Liver (tissue), 9 donors: ENCODE results near the gene DUSP8. TPM values are rescaled to one million over a fixed set of nuclear protein-coding genes. Genes with fewer than 3 reads are reported as not detected.

Source experiments
- DNase-seq: peaks from one replicate; pipeline ENCODE4 v3.0.0-alpha.2; 2017; ENCODE audit warnings: low spot score
- H3K27ac ChIP-seq, 2 donors: one replicate each; pipeline ENCODE4 v1.7.0; 2013; ENCODE audit warnings: inconsistent platforms in 2 of 2, low read length in 2 of 2, control low read depth in 1 of 2, low read depth in 1 of 2, mild to moderate bottlenecking in 1 of 2
- H3K27me3 ChIP-seq, 4 donors: one replicate each; pipeline versions ENCODE4 v1.6.1 to v1.7.0; 2013; ENCODE audit warnings: low read length in 3 of 4, inconsistent platforms in 1 of 4, mild to moderate bottlenecking in 1 of 4, moderate library complexity in 1 of 4; ENCODE audit not compliant: control insufficient read depth in 4 of 4, insufficient read depth in 4 of 4
- H3K36me3 ChIP-seq, 4 donors: one replicate each; pipeline versions ENCODE4 v1.6.1 to v1.7.0; 2013; ENCODE audit warnings: low read length in 3 of 4, mild to moderate bottlenecking in 3 of 4, low read depth in 1 of 4, moderate library complexity in 1 of 4; ENCODE audit not compliant: control insufficient read depth in 4 of 4, insufficient read depth in 3 of 4
- H3K4me1 ChIP-seq, 4 donors: one replicate each; pipeline versions ENCODE4 v1.6.1 to v1.7.0; 2013; ENCODE audit warnings: low read length in 3 of 4, mild to moderate bottlenecking in 3 of 4, moderate library complexity in 1 of 4; ENCODE audit not compliant: control insufficient read depth in 4 of 4, insufficient read depth in 4 of 4
- H3K4me3 ChIP-seq, 3 donors: one replicate each; pipeline versions ENCODE4 v1.6.1 to v1.7.0; 2013; ENCODE audit warnings: low read length in 3 of 3, control low read depth in 1 of 3, low read depth in 1 of 3, mild to moderate bottlenecking in 1 of 3
- H3K9ac ChIP-seq, 2 donors: one replicate each; pipeline ENCODE4 v1.7.0; 2013; ENCODE audit warnings: low read length in 2 of 2, mild to moderate bottlenecking in 2 of 2, moderate library complexity in 2 of 2, control low read depth in 1 of 2, low read depth in 1 of 2
- H3K9me3 ChIP-seq, 4 donors: one replicate each; pipeline versions ENCODE4 v1.6.1 to v1.7.0; 2013; ENCODE audit warnings: low read length in 3 of 4; ENCODE audit not compliant: control insufficient read depth in 4 of 4
- EGR1 ChIP-seq, 2 donors: IDR thresholded peaks; 2 replicates each; pipeline ENCODE4 v1.6.1; 2016 to 2018; ENCODE audit warnings: antibody characterized with exemption in 2 of 2, low read depth in 2 of 2
- FOXA2 ChIP-seq: IDR thresholded peaks from 2 replicates; pipeline ENCODE4 v1.6.1; 2016; ENCODE audit warnings: antibody characterized with exemption
- GABPA ChIP-seq, 2 donors: IDR thresholded peaks in 1 of 2; conservative IDR thresholded peaks in 1 of 2; 2 replicates each; pipeline ENCODE4 v1.6.1; 2016; ENCODE audit warnings: antibody characterized with exemption in 2 of 2, mild to moderate bottlenecking in 1 of 2, moderate library complexity in 1 of 2
- HNF4A ChIP-seq, 2 donors: conservative IDR thresholded peaks; 2 replicates each; pipeline ENCODE4 v1.6.1; 2016; ENCODE audit warnings: antibody characterized with exemption in 2 of 2, mild to moderate bottlenecking in 2 of 2
- JUND ChIP-seq, 2 donors: IDR thresholded peaks; 2 replicates each; pipeline ENCODE4 v1.6.1; 2016; ENCODE audit warnings: antibody characterized with exemption in 2 of 2
- NR2F2 ChIP-seq: IDR thresholded peaks from 2 replicates; pipeline ENCODE4 v1.6.1; 2016; ENCODE audit warnings: antibody characterized with exemption
- RAD21 ChIP-seq, 2 donors: IDR thresholded peaks; 2 replicates each; pipeline ENCODE4 v1.6.1; 2016; ENCODE audit warnings: antibody characterized with exemption in 2 of 2, mild to moderate bottlenecking in 2 of 2
- RXRA ChIP-seq, 2 donors: IDR thresholded peaks; 2 replicates each; pipeline ENCODE4 v1.6.1; 2017 to 2018; ENCODE audit warnings: antibody characterized with exemption in 2 of 2, mild to moderate bottlenecking in 1 of 2
- TAF1 ChIP-seq: conservative IDR thresholded peaks from 2 replicates; pipeline ENCODE4 v1.6.1; 2016; ENCODE audit warnings: antibody characterized with exemption, mild to moderate bottlenecking
- YY1 ChIP-seq: IDR thresholded peaks from 2 replicates; pipeline ENCODE4 v1.6.1; 2016; ENCODE audit warnings: antibody characterized with exemption, mild to moderate bottlenecking
- WGBS: extraction: QIAGEN DNeasy Blood & Tissue Kit; methylation state at CpG from one replicate; pipeline ENCODE4 v1.1.7; 2013; 5-methylcytosine and 5-hydroxymethylcytosine counted together
- polyA plus RNA-seq, 2 donors: library from polyadenylated mRNA; stranded (reverse) in 1 of 2; unstranded in 1 of 2; fragments of 200-250 nt in 1 of 2; fragments of >200 nt in 1 of 2; fragmentation: Nextera tagmentation in 1 of 2; extraction: Ambion mirVana in 1 of 2; gene quantifications; one replicate each; pipeline versions ENCODE4 v1.2.1 to v1.2.3, GENCODE V29; 2013 to 2015
- total RNA-seq, 2 donors: library from RNA; depleted of rRNA; stranded (reverse); fragments of >200 nt; gene quantifications; one replicate each; pipeline ENCODE4 v1.2.3, GENCODE V29; 2014
- TF ChIP-seq, protein P1 (sequence below): fragments of 150-350 bp; IDR thresholded peaks from 2 replicates; pipeline ENCODE4 v1.5.1; 2017; ENCODE audit warnings: improper control_type of control experiment, low read depth, low read length; ENCODE audit not compliant: missing input control
- TF ChIP-seq, protein P2 (sequence below): IDR thresholded peaks from 2 replicates; pipeline ENCODE4 v1.6.1; 2016; ENCODE audit warnings: antibody characterized with exemption, mild to moderate bottlenecking
- TF ChIP-seq, protein P3 (sequence below): IDR thresholded peaks from 2 replicates; pipeline ENCODE4 v1.6.1; 2016; ENCODE audit warnings: antibody characterized with exemption
- TF ChIP-seq, protein P4 (sequence below): IDR thresholded peaks from 2 replicates; pipeline ENCODE4 v1.6.1; 2016; ENCODE audit warnings: antibody characterized with exemption
- TF ChIP-seq, protein P5 (sequence below): IDR thresholded peaks from 2 replicates; pipeline ENCODE4 v1.6.1; 2016; ENCODE audit warnings: antibody characterized with exemption
- donor health status: healthy.
- donor health status: healthy.
- donor health status: healthy.
- donor health status: healthy.
- donor health status: healthy.

The DUSP8 gene
- total and polyA plus RNA-seq, 4 donors: 0.06 to 0.33 (median 0.21) TPM

DNA sequence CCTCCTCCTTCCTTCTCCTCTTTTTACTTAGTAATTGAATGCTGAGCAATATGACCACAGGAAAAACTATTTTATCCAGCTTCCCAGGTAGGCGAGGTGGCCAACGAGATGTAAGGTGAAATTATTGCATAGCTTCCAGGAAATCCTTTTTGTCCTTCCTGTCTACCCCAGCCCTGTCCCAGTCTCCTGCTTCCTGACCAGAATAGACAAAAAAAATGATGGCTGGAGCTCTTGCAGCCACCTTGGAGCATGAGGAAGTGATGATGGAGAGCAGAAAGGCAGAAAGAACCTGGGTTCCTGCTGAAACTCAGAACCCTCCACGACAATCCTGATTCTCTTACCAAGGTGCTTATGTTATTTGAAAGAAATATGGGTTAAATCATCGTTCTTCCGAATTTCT, 33.9 kb downstream of the DUSP8 start:
- WGBS: 86% methylated on average over 5 of the region's 5 CpGs
- TF ChIP-seq FOXA2 (no peak), RXRA (IDR thresholded peaks at IDR 0.05) (no peak), NR2F2 (no peak), HNF4A (conservative IDR thresholded peaks at IDR 0.05) (no peak), JUND (IDR thresholded peaks at IDR 0.05) (no peak), YY1 (no peak), EGR1 (IDR thresholded peaks at IDR 0.05; ENCODE audit: low read depth in 2 of 2) (no peak), GABPA (IDR thresholded peaks at IDR 0.05 in 1 of 2, conservative IDR thresholded peaks at IDR 0.05 in 1 of 2) (no peak), RAD21 (IDR thresholded peaks at IDR 0.05) (no peak), TAF1 (no peak)
- TF ChIP-seq, protein P1, sequence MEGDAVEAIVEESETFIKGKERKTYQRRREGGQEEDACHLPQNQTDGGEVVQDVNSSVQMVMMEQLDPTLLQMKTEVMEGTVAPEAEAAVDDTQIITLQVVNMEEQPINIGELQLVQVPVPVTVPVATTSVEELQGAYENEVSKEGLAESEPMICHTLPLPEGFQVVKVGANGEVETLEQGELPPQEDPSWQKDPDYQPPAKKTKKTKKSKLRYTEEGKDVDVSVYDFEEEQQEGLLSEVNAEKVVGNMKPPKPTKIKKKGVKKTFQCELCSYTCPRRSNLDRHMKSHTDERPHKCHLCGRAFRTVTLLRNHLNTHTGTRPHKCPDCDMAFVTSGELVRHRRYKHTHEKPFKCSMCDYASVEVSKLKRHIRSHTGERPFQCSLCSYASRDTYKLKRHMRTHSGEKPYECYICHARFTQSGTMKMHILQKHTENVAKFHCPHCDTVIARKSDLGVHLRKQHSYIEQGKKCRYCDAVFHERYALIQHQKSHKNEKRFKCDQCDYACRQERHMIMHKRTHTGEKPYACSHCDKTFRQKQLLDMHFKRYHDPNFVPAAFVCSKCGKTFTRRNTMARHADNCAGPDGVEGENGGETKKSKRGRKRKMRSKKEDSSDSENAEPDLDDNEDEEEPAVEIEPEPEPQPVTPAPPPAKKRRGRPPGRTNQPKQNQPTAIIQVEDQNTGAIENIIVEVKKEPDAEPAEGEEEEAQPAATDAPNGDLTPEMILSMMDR: no peak
- TF ChIP-seq, protein P2, sequence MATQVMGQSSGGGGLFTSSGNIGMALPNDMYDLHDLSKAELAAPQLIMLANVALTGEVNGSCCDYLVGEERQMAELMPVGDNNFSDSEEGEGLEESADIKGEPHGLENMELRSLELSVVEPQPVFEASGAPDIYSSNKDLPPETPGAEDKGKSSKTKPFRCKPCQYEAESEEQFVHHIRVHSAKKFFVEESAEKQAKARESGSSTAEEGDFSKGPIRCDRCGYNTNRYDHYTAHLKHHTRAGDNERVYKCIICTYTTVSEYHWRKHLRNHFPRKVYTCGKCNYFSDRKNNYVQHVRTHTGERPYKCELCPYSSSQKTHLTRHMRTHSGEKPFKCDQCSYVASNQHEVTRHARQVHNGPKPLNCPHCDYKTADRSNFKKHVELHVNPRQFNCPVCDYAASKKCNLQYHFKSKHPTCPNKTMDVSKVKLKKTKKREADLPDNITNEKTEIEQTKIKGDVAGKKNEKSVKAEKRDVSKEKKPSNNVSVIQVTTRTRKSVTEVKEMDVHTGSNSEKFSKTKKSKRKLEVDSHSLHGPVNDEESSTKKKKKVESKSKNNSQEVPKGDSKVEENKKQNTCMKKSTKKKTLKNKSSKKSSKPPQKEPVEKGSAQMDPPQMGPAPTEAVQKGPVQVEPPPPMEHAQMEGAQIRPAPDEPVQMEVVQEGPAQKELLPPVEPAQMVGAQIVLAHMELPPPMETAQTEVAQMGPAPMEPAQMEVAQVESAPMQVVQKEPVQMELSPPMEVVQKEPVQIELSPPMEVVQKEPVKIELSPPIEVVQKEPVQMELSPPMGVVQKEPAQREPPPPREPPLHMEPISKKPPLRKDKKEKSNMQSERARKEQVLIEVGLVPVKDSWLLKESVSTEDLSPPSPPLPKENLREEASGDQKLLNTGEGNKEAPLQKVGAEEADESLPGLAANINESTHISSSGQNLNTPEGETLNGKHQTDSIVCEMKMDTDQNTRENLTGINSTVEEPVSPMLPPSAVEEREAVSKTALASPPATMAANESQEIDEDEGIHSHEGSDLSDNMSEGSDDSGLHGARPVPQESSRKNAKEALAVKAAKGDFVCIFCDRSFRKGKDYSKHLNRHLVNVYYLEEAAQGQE: no peak
- TF ChIP-seq, protein P3, sequence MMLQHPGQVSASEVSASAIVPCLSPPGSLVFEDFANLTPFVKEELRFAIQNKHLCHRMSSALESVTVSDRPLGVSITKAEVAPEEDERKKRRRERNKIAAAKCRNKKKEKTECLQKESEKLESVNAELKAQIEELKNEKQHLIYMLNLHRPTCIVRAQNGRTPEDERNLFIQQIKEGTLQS: no peak
- TF ChIP-seq, protein P4, sequence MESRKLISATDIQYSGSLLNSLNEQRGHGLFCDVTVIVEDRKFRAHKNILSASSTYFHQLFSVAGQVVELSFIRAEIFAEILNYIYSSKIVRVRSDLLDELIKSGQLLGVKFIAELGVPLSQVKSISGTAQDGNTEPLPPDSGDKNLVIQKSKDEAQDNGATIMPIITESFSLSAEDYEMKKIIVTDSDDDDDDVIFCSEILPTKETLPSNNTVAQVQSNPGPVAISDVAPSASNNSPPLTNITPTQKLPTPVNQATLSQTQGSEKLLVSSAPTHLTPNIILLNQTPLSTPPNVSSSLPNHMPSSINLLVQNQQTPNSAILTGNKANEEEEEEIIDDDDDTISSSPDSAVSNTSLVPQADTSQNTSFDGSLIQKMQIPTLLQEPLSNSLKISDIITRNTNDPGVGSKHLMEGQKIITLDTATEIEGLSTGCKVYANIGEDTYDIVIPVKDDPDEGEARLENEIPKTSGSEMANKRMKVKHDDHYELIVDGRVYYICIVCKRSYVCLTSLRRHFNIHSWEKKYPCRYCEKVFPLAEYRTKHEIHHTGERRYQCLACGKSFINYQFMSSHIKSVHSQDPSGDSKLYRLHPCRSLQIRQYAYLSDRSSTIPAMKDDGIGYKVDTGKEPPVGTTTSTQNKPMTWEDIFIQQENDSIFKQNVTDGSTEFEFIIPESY: no peak
- TF ChIP-seq, protein P5, sequence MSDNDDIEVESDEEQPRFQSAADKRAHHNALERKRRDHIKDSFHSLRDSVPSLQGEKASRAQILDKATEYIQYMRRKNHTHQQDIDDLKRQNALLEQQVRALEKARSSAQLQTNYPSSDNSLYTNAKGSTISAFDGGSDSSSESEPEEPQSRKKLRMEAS: no peak
- Histone ChIP-seq H3K4me1 (peaks cover 0 to 6% (median 0%) of the 10 kb centered on the region in 4 donors), H3K27ac (no peak overlapping the region), H3K36me3 (peaks cover 0 to 7% (median 0%) of the 10 kb centered on the region in 4 donors), H3K9me3 (no peaks in the 10 kb centered on the region), H3K27me3 (no peaks in the 10 kb centered on the region), H3K4me3 (no peak overlapping the region), H3K9ac (no peak overlapping the region)
- DNase-seq: no peak
